Activated CD4-positive, alpha-beta memory T cell treated with anti-CD3 and anti-CD28 coated beads, Interleukin-2, amount 10 ng/mL, durations not matched to agents 7 days and 5 days (primary cell): ENCODE data around the gene EXOSC2. TPM values are rescaled to one million over a fixed set of nuclear protein-coding genes. Genes with fewer than 3 reads are reported as not detected.

Source experiments
- CTCF ChIA-PET: fragments of 350-600 bp; sonication (Branson Sonifier 250); formaldehyde crosslinking; loops from one replicate; lab custom pipeline; 2021; ENCODE audit warnings: antibody characterized with exemption, inconsistent platforms; lab: Charles Lee
- POLR2A ChIA-PET: fragments of 350-600 bp; sonication (Branson Sonifier 250); formaldehyde crosslinking; loops from one replicate; lab custom pipeline; 2021; ENCODE audit warnings: antibody characterized with exemption; lab: Charles Lee
- DNase-seq: peaks from one replicate; pipeline ENCODE4 v3.0.0-alpha.2; 2020
- H3K27ac Mint-ChIP-seq: one replicate; pipeline ENCODE4 v1.8.0; 2021; ENCODE audit warnings: mild to moderate bottlenecking, mixed read lengths
- H3K27me3 Mint-ChIP-seq: one replicate; pipeline ENCODE4 v1.8.0; 2021; ENCODE audit warnings: mixed read lengths
- H3K36me3 Mint-ChIP-seq: one replicate; pipeline ENCODE4 v1.8.0; 2021; ENCODE audit warnings: low read depth, mixed read lengths
- H3K4me1 Mint-ChIP-seq: one replicate; pipeline ENCODE4 v1.8.0; 2021; ENCODE audit warnings: mixed read lengths
- H3K4me3 Mint-ChIP-seq: one replicate; pipeline ENCODE4 v1.8.0; 2021; ENCODE audit warnings: mild to moderate bottlenecking, mixed read lengths
- H3K9me3 Mint-ChIP-seq: one replicate; pipeline ENCODE4 v1.8.0; 2021; ENCODE audit warnings: mixed read lengths
- total RNA-seq, 2 experiments: library from RNA; stranded (reverse); gene quantifications; one replicate each; pipeline ENCODE4 v1.2.3, GENCODE V29; 2021

Gene EXOSC2
- total RNA-seq, 2 experiments from 2014 or later: 45.2 to 48.7 TPM

- ChIA-PET CTCF (interaction anchor here (1.3 kb wide), 1 partner anchor 34 kb away, joined by 3 read pairs; no protein-coding TSS in a partner anchor), POLR2A (no interaction called here)
- no peak overlapping the region for H3K4me3 Mint-ChIP-seq
- H3K27ac Mint-ChIP-seq: no peak overlapping the region
- no peaks in the 10 kb centered on the region for H3K9me3 Mint-ChIP-seq
- H3K4me1 Mint-ChIP-seq: peaks cover 3% of the 10 kb centered on the region
- no peak for DNase-seq
- peaks cover 3% of the 10 kb centered on the region for H3K36me3 Mint-ChIP-seq
- H3K27me3 Mint-ChIP-seq: no peaks in the 10 kb centered on the region
These were observed 39.2 kb downstream of the EXOSC2 start for GRCh38 chr9:130732793-130733221.

GRCh38 chr9:130735566-130735965, 42.0 kb downstream of the EXOSC2 start:
- POLR2A ChIA-PET: no interaction called here

GRCh38 chr9:130736834-130737233, 43.3 kb downstream of the EXOSC2 start:
- DNase-seq: no peak
- no peak overlapping the region for H3K4me3 Mint-ChIP-seq
- no peaks in the 10 kb centered on the region for H3K36me3 Mint-ChIP-seq
- H3K4me1 Mint-ChIP-seq: no peaks in the 10 kb centered on the region
- no peaks in the 10 kb centered on the region for H3K27me3 Mint-ChIP-seq
- H3K27ac Mint-ChIP-seq: no peak overlapping the region
- no peaks in the 10 kb centered on the region for H3K9me3 Mint-ChIP-seq
- CTCF ChIA-PET: no interaction called here
- POLR2A ChIA-PET: no interaction called here

More at GRCh38 chr9:130735566-130735965, 42.0 kb downstream of the EXOSC2 start:
- CTCF ChIA-PET: interaction anchor here (0.6 kb wide), 1 partner anchor 10 kb away, joined by 3 read pairs; no protein-coding TSS in a partner anchor
- DNase-seq: no peak
- no peaks in the 10 kb centered on the region for H3K4me1 Mint-ChIP-seq
- no peaks in the 10 kb centered on the region for H3K9me3 Mint-ChIP-seq
- no peak overlapping the region for H3K4me3 Mint-ChIP-seq
- no peaks in the 10 kb centered on the region for H3K27me3 Mint-ChIP-seq
- no peak overlapping the region for H3K27ac Mint-ChIP-seq
- H3K36me3 Mint-ChIP-seq: no peaks in the 10 kb centered on the region

- Mint-ChIP-seq H3K36me3 (no peaks in the 10 kb centered on the region), H3K4me3 (no peak overlapping the region), H3K9me3 (no peaks in the 10 kb centered on the region), H3K4me1 (no peaks in the 10 kb centered on the region), H3K27ac (no peak overlapping the region), H3K27me3 (no peaks in the 10 kb centered on the region)
- CTCF ChIA-PET: no interaction called here
- no peak for DNase-seq
- POLR2A ChIA-PET: no interaction called here
These were observed 44.7 kb downstream of the EXOSC2 start for GRCh38 chr9:130738281-130738680.

- CTCF ChIA-PET: no interaction called here
- Mint-ChIP-seq H3K36me3 (no peaks in the 10 kb centered on the region), H3K27me3 (no peaks in the 10 kb centered on the region), H3K4me1 (no peaks in the 10 kb centered on the region), H3K4me3 (no peak overlapping the region), H3K9me3 (no peaks in the 10 kb centered on the region), H3K27ac (no peak overlapping the region)
- POLR2A ChIA-PET: no interaction called here
- DNase-seq: no peak
These were observed 45.5 kb downstream of the EXOSC2 start for GRCh38 chr9:130739081-130739480.

- H3K4me1 Mint-ChIP-seq: no peaks in the 10 kb centered on the region
- DNase-seq: no peak
- ChIA-PET CTCF (no interaction called here), POLR2A (no interaction called here)
- H3K9me3 Mint-ChIP-seq: no peaks in the 10 kb centered on the region
- H3K4me3 Mint-ChIP-seq: no peak overlapping the region
- no peaks in the 10 kb centered on the region for H3K27me3 Mint-ChIP-seq
- H3K27ac Mint-ChIP-seq: no peak overlapping the region
- no peaks in the 10 kb centered on the region for H3K36me3 Mint-ChIP-seq
These were observed 46.8 kb downstream of the EXOSC2 start for GRCh38 chr9:130740218-130741023.

- Mint-ChIP-seq H3K9me3 (no peaks in the 10 kb centered on the region), H3K27ac (no peak overlapping the region), H3K27me3 (no peaks in the 10 kb centered on the region), H3K36me3 (no peaks in the 10 kb centered on the region), H3K4me3 (no peak overlapping the region), H3K4me1 (no peaks in the 10 kb centered on the region)
- POLR2A ChIA-PET: no interaction called here
- no peak for DNase-seq
- CTCF ChIA-PET: no interaction called here
These were observed 47.4 kb downstream of the EXOSC2 start for GRCh38 chr9:130741024-130741305.

- Mint-ChIP-seq H3K4me3 (no peak overlapping the region), H3K36me3 (no peaks in the 10 kb centered on the region), H3K27me3 (no peaks in the 10 kb centered on the region), H3K27ac (no peak overlapping the region), H3K9me3 (no peaks in the 10 kb centered on the region), H3K4me1 (no peaks in the 10 kb centered on the region)
- ChIA-PET POLR2A (no interaction called here), CTCF (no interaction called here)
- no peak for DNase-seq
These were observed 48.4 kb downstream of the EXOSC2 start for GRCh38 chr9:130741831-130742449.

GRCh38 chr9:130743656-130744055, 50.1 kb downstream of the EXOSC2 start:
- no peaks in the 10 kb centered on the region for H3K27me3 Mint-ChIP-seq
- CTCF ChIA-PET: no interaction called here
- H3K27ac Mint-ChIP-seq: no peak overlapping the region
- H3K4me1 Mint-ChIP-seq: no peaks in the 10 kb centered on the region
- H3K9me3 Mint-ChIP-seq: no peaks in the 10 kb centered on the region
- DNase-seq: no peak
- POLR2A ChIA-PET: no interaction called here
- no peaks in the 10 kb centered on the region for H3K36me3 Mint-ChIP-seq
- H3K4me3 Mint-ChIP-seq: no peak overlapping the region

GRCh38 chr9:130745210-130745800, 51.7 kb downstream of the EXOSC2 start:
- ChIA-PET POLR2A (no interaction called here), CTCF (interaction anchor here (0.7 kb wide), 1 partner anchor 10 kb away, joined by 3 read pairs; no protein-coding TSS in a partner anchor)
- no peak for DNase-seq
- no peaks in the 10 kb centered on the region for H3K27me3 Mint-ChIP-seq
- no peaks in the 10 kb centered on the region for H3K36me3 Mint-ChIP-seq
- no peak overlapping the region for H3K4me3 Mint-ChIP-seq
- H3K9me3 Mint-ChIP-seq: no peaks in the 10 kb centered on the region
- no peaks in the 10 kb centered on the region for H3K4me1 Mint-ChIP-seq
- no peak overlapping the region for H3K27ac Mint-ChIP-seq

- no peak overlapping the region for H3K27ac Mint-ChIP-seq
- H3K9me3 Mint-ChIP-seq: no peaks in the 10 kb centered on the region
- H3K4me1 Mint-ChIP-seq: no peaks in the 10 kb centered on the region
- H3K27me3 Mint-ChIP-seq: no peaks in the 10 kb centered on the region
- no peaks in the 10 kb centered on the region for H3K36me3 Mint-ChIP-seq
- ChIA-PET CTCF (no interaction called here), POLR2A (no interaction called here)
- no peak overlapping the region for H3K4me3 Mint-ChIP-seq
- no peak for DNase-seq
These were observed 52.2 kb downstream of the EXOSC2 start for GRCh38 chr9:130745829-130746228.

GRCh38 chr9:130746434-130747212, 53.0 kb downstream of the EXOSC2 start:
- DNase-seq: no peak
- no peaks in the 10 kb centered on the region for H3K9me3 Mint-ChIP-seq
- no peaks in the 10 kb centered on the region for H3K4me1 Mint-ChIP-seq
- no peak overlapping the region for H3K4me3 Mint-ChIP-seq
- H3K27me3 Mint-ChIP-seq: no peaks in the 10 kb centered on the region
- POLR2A ChIA-PET: no interaction called here
- no peak overlapping the region for H3K27ac Mint-ChIP-seq
- CTCF ChIA-PET: no interaction called here
- H3K36me3 Mint-ChIP-seq: no peaks in the 10 kb centered on the region
